MCF 10A (cell line): ENCODE data around the gene MYRIP. TPM values are rescaled to one million over a fixed set of nuclear protein-coding genes. Genes with fewer than 3 reads are reported as not detected.

Source experiments
- BruUV-seq: library from RNA; stranded (reverse); fragments of 400-500 nt; replicated peaks from 2 replicates; lab custom pipeline; 2021; lab: Mats Ljungman, UMichigan
- CTCF ChIA-PET: fragments of 300-600 bp; sonication (Branson Sonifier 250); formaldehyde crosslinking; extraction: SDS; loops from one replicate; lab custom pipeline; 2021; ENCODE audit warnings: antibody characterized with exemption, inconsistent platforms; lab: Yijun Ruan, JAX
- POLR2A ChIA-PET: fragments of 300-600, 350-650 bp; sonication (Branson Sonifier 250); formaldehyde crosslinking; extraction: SDS; loops from one replicate; lab custom pipeline; 2020; ENCODE audit warnings: antibody characterized with exemption, inconsistent platforms; lab: Yijun Ruan, JAX
- DNase-seq: peaks from one replicate; pipeline ENCODE4 v3.0.0-alpha.2; 2018; ENCODE audit not compliant: unreplicated experiment
- H3K27ac Mint-ChIP-seq: one replicate; pipeline ENCODE4 v1.8.0; 2022; ENCODE audit warnings: mild to moderate bottlenecking, low read depth, mixed read lengths; ENCODE audit not compliant: unreplicated experiment
- H3K27me3 Mint-ChIP-seq: one replicate; pipeline ENCODE4 v1.8.0; 2022; ENCODE audit warnings: mixed read lengths; ENCODE audit not compliant: insufficient read depth, unreplicated experiment
- H3K36me3 Mint-ChIP-seq: one replicate; pipeline ENCODE4 v1.8.0; 2022; ENCODE audit warnings: mild to moderate bottlenecking, moderate library complexity, mixed read lengths; ENCODE audit not compliant: insufficient read depth, unreplicated experiment
- H3K4me1 Mint-ChIP-seq: one replicate; pipeline ENCODE4 v1.8.0; 2022; ENCODE audit warnings: mixed read lengths; ENCODE audit not compliant: insufficient read depth, unreplicated experiment
- H3K4me3 Mint-ChIP-seq: one replicate; pipeline ENCODE4 v1.8.0; 2022; ENCODE audit warnings: mild to moderate bottlenecking, moderate library complexity, mixed read lengths; ENCODE audit not compliant: unreplicated experiment
- H3K9me3 Mint-ChIP-seq: one replicate; pipeline ENCODE4 v1.8.0; 2022; ENCODE audit warnings: mixed read lengths; ENCODE audit not compliant: unreplicated experiment
- intact Hi-C: fragments of 100-400 bp; cut with micrococcal nuclease; formaldehyde crosslinking; loops from 2 replicates; pipeline ENCODE4 v1.14.1; 2022
- total RNA-seq: library from RNA; stranded (reverse); gene quantifications from 2 replicates; pipeline ENCODE4 v1.2.3, GENCODE V29; 2022
- TF ChIP-seq, protein P1 (sequence below): fragments of 200-600 bp; IDR thresholded peaks from one replicate; pipeline ENCODE4 v1.8.0; 2022; ENCODE audit warnings: antibody characterized with exemption, mild to moderate bottlenecking; ENCODE audit not compliant: unreplicated experiment

MYRIP gene
- total RNA-seq, 1 experiment from 2014 or later: 0.19 TPM

DNA sequence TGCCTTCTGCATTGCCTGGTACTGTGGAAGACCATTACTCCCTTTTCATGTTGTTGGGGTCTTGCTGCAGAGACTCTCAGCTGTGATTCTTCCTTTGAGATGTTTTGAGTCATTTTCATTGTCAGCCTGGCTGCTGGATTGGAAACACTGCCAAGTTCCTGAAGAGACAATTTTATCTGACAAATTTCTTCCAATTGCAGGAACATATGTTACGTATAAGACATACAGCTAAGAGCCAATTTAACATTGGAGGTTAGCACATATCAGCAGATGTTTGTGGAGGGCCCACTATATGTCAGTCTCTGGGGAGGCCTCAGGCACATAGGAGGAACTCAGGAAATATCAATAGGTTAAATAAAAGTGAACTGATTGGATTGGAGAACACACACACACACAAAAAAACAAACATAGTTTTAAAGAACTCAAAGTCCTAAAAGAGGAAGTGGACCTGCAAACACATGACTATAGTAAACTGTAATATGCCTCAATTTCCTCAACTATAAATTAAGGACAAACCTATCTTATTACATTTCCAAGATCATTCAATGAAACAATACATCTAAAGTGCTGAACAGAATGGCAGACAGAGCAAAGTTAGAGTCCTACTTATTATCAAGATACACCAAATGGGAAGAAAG lies 172.3 kb downstream of the MYRIP start:
- Mint-ChIP-seq H3K4me3 (no peak overlapping the region), H3K4me1 (no peaks in the 10 kb centered on the region), H3K27me3 (no peaks in the 10 kb centered on the region), H3K9me3 (peaks cover 8% of the 10 kb centered on the region), H3K36me3 (no peaks in the 10 kb centered on the region), H3K27ac (no peak overlapping the region)
- intact Hi-C loops: no loop called here
- no peak for DNase-seq
- TF ChIP-seq, protein P1, sequence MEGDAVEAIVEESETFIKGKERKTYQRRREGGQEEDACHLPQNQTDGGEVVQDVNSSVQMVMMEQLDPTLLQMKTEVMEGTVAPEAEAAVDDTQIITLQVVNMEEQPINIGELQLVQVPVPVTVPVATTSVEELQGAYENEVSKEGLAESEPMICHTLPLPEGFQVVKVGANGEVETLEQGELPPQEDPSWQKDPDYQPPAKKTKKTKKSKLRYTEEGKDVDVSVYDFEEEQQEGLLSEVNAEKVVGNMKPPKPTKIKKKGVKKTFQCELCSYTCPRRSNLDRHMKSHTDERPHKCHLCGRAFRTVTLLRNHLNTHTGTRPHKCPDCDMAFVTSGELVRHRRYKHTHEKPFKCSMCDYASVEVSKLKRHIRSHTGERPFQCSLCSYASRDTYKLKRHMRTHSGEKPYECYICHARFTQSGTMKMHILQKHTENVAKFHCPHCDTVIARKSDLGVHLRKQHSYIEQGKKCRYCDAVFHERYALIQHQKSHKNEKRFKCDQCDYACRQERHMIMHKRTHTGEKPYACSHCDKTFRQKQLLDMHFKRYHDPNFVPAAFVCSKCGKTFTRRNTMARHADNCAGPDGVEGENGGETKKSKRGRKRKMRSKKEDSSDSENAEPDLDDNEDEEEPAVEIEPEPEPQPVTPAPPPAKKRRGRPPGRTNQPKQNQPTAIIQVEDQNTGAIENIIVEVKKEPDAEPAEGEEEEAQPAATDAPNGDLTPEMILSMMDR: no peak
- ChIA-PET POLR2A (no interaction called here), CTCF (no interaction called here)
- BruUV-seq: no TSS peak

DNA sequence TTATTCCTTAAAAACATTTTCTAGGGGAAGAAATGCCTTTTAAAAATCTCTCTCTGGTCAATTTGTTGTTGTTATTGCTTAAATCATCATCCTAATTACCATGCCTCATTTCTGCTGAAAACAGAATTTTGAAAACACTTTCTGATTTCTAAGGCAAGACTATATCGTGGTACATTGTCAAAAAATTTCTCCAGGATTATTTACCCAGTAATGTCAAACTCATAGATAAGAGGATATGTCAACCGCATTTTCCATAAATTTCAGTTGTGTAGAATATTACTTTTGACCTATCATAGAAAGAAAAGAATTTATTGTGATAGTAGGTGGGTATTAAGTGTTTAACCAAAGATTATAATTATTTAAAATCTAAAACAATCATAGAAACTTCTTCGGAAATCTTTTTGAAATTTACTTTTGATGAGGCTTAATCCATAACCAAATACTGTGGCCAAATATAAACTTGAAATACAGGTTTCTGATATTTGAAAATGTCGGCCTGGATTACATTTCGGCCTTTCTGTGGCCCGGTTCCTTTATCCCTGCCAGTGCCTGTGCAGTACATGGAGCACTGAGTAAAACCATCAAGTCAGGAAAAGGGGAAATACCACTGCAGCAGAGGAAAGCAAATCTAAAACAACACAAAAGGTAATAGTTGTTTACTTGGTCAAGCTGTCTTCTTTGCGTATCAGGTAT lies 173.4 kb downstream of the MYRIP start:
- H3K4me3 Mint-ChIP-seq: no peak overlapping the region
- CTCF ChIA-PET: no interaction called here
- TF ChIP-seq, protein P1: no peak
- no TSS peak for BruUV-seq
- H3K27me3 Mint-ChIP-seq: no peaks in the 10 kb centered on the region
- H3K36me3 Mint-ChIP-seq: no peaks in the 10 kb centered on the region
- no peak overlapping the region for H3K27ac Mint-ChIP-seq
- peaks cover 15% of the 10 kb centered on the region for H3K9me3 Mint-ChIP-seq
- POLR2A ChIA-PET: no interaction called here
- H3K4me1 Mint-ChIP-seq: no peaks in the 10 kb centered on the region
- intact Hi-C loops: no loop called here
- DNase-seq: no peak

DNA sequence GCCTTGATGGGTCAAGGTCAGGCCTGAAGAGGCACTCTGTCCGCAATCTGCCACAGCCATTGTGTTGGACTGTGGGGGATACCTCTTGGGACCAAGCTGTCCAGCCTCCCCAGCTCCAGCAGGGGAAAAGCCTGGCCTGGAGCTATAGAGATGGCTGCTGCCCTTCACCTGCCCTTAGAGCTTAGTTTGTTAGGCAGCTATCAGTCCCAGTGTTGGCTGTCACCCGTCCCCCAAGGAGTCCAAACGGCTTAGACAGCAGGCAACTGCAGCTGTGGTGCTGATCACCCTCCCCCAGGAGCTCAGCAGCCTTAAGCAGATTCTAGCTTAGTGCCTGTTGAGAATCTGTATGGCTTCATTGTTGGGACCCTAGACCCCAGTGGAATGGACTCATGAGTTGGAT lies 180.3 kb downstream of the MYRIP start:
- Mint-ChIP-seq H3K27me3 (no peaks in the 10 kb centered on the region), H3K36me3 (no peaks in the 10 kb centered on the region), H3K9me3 (peaks cover 42% of the 10 kb centered on the region), H3K4me3 (no peak overlapping the region), H3K27ac (no peak overlapping the region), H3K4me1 (no peaks in the 10 kb centered on the region)
- POLR2A ChIA-PET: no interaction called here
- BruUV-seq: no TSS peak
- TF ChIP-seq, protein P1: no peak
- no peak for DNase-seq
- CTCF ChIA-PET: interaction anchor here (0.6 to 3.3 kb wide), 10 partner anchors 10 to 692 kb away, joined by 3 to 16 read pairs (median 3); no protein-coding TSS in a partner anchor
- intact Hi-C loops: loop anchor here (1.0 to 5.0 kb wide), 7 partner anchors 177 to 541 kb away; no protein-coding TSS in a partner anchor

DNA sequence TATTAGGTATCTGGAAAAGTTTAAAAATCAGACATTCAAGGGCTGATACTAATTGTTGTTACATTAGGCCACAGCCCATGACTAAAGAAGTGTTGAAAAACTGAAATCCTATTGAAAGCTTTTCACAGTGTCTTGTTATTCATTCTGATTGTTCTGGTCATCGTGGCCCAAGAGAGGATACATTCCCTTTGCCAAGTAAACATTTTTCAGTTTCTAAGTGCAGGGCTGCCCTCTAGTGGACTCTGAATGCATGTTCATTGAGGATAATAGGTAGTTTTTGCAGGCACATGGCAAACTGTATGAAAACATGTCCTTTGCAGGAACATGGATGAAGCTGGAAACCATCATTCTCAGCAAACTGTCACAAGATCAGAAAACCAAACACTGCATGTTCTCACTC lies 181.1 kb downstream of the MYRIP start:
- no peaks in the 10 kb centered on the region for H3K36me3 Mint-ChIP-seq
- POLR2A ChIA-PET: no interaction called here
- H3K4me3 Mint-ChIP-seq: no peak overlapping the region
- intact Hi-C loops: loop anchor here (1.0 to 5.0 kb wide), 7 partner anchors 178 to 542 kb away; no protein-coding TSS in a partner anchor
- no TSS peak for BruUV-seq
- no peak overlapping the region for H3K27ac Mint-ChIP-seq
- TF ChIP-seq, protein P1: peak; percentile 68
- DNase-seq: peak; percentile 80
- CTCF ChIA-PET: interaction anchor here (0.6 to 3.3 kb wide), 11 partner anchors 10 to 693 kb away, joined by 3 to 16 read pairs (median 4); no protein-coding TSS in a partner anchor
- no peaks in the 10 kb centered on the region for H3K27me3 Mint-ChIP-seq
- peaks cover 42% of the 10 kb centered on the region for H3K9me3 Mint-ChIP-seq
- no peaks in the 10 kb centered on the region for H3K4me1 Mint-ChIP-seq
